ENCODE measurements around the gene SIGLEC12. TPM values are rescaled to one million over a fixed set of nuclear protein-coding genes. Genes with fewer than 3 reads are reported as not detected.

SIGLEC12 gene
- total RNA-seq, 4 donors from 2014 or later: 0.41 to 0.48 TPM; not detected in 2

GRCh38 chr19:51490676-51491075 is 10.9 kb downstream of the SIGLEC12 start:
- no peak overlapping the region for H3K27ac ChIP-seq
- intact Hi-C loops (cut with DNase I; ENCODE audit: low total_unique reads) (no loop called here), in situ Hi-C loops (cut with MboI; ENCODE audit: low pct_ligation_motif_present in 1 of 4, low pct_unique_long_range_greater_than_20kb in 1 of 4, low sequenced_read_pairs in 3 of 4) (loop anchor here in 1 of 4 donors (25.0 kb wide), 1 partner anchor 172 kb away; no protein-coding TSS in a partner anchor)
- WGBS, 2 donors (ENCODE audit: low coverage in 1 of 2): 69% methylated on average over 14 of the region's 14 CpGs; no CpG with 5 or more reads in 1 of the 2 donors
- no peaks in the 10 kb centered on the region for H3K4me1 ChIP-seq
- DNase-seq: no peak
- H3K4me3 ChIP-seq: no peak overlapping the region
- H3K36me3 ChIP-seq: no peaks in the 10 kb centered on the region
- TF ChIP-seq CTCF (IDR thresholded peaks at IDR 0.05): no peak
- no peak for TF ChIP-seq EP300 (IDR thresholded peaks at IDR 0.05; ENCODE audit: low read depth)
- no peak for TF ChIP-seq POLR2AphosphoS5 (IDR thresholded peaks at IDR 0.05)
- TF ChIP-seq POLR2A (IDR thresholded peaks at IDR 0.05): no peak
- no peaks in the 10 kb centered on the region for H3K27me3 ChIP-seq
- H3K9me3 ChIP-seq: no peaks in the 10 kb centered on the region

GRCh38 chr19:51489113-51489512 is 12.5 kb downstream of the SIGLEC12 start:
- TF ChIP-seq POLR2A (IDR thresholded peaks at IDR 0.05): no peak
- no peak for TF ChIP-seq POLR2AphosphoS5 (IDR thresholded peaks at IDR 0.05)
- TF ChIP-seq CTCF (IDR thresholded peaks at IDR 0.05): no peak
- no peaks in the 10 kb centered on the region for H3K36me3 ChIP-seq
- DNase-seq: no peak
- no peaks in the 10 kb centered on the region for H3K27me3 ChIP-seq
- intact Hi-C loops (cut with DNase I; ENCODE audit: low total_unique reads) (no loop called here), in situ Hi-C loops (cut with MboI; ENCODE audit: low pct_ligation_motif_present in 1 of 4, low pct_unique_long_range_greater_than_20kb in 1 of 4, low sequenced_read_pairs in 3 of 4) (loop anchor here in 1 of 4 donors (25.0 kb wide), 1 partner anchor 173 kb away; no protein-coding TSS in a partner anchor)
- no peak overlapping the region for H3K27ac ChIP-seq
- 16 to 50% methylated on average over 2 of the region's 2 CpGs for whole genome bisulfite sequencing, 2 donors (ENCODE audit: low coverage in 1 of 2)
- H3K4me3 ChIP-seq: no peak overlapping the region
- H3K4me1 ChIP-seq: no peaks in the 10 kb centered on the region
- no peaks in the 10 kb centered on the region for H3K9me3 ChIP-seq

GRCh38 chr19:51488491-51488890 is 13.1 kb downstream of the SIGLEC12 start:
- H3K4me3 ChIP-seq: no peak overlapping the region
- no peaks in the 10 kb centered on the region for H3K27me3 ChIP-seq
- TF ChIP-seq EP300 (IDR thresholded peaks at IDR 0.05; ENCODE audit: low read depth) (no peak), CTCF (IDR thresholded peaks at IDR 0.05) (no peak), POLR2AphosphoS5 (IDR thresholded peaks at IDR 0.05) (no peak), POLR2A (IDR thresholded peaks at IDR 0.05) (no peak)
- intact Hi-C loops (cut with DNase I; ENCODE audit: low total_unique reads) (no loop called here), in situ Hi-C loops (cut with MboI; ENCODE audit: low pct_ligation_motif_present in 1 of 4, low pct_unique_long_range_greater_than_20kb in 1 of 4, low sequenced_read_pairs in 3 of 4) (loop anchor here in 1 of 4 donors (25.0 kb wide), 1 partner anchor 174 kb away; no protein-coding TSS in a partner anchor)
- no peaks in the 10 kb centered on the region for H3K9me3 ChIP-seq
- no peak for DNase-seq
- H3K36me3 ChIP-seq: no peaks in the 10 kb centered on the region
- H3K4me1 ChIP-seq: no peaks in the 10 kb centered on the region
- 74 to 80% methylated on average over 1 to 3 of the region's 3 CpGs for WGBS, 2 donors (ENCODE audit: low coverage in 1 of 2)
- no peak overlapping the region for H3K27ac ChIP-seq

- Histone ChIP-seq H3K36me3 (no peaks in the 10 kb centered on the region), H3K27me3 (no peaks in the 10 kb centered on the region), H3K4me3 (no peak overlapping the region), H3K9me3 (no peaks in the 10 kb centered on the region), H3K27ac (no peak overlapping the region), H3K4me1 (no peaks in the 10 kb centered on the region)
- intact Hi-C loops (cut with DNase I; ENCODE audit: low total_unique reads) (no loop called here), in situ Hi-C loops (cut with MboI; ENCODE audit: low pct_ligation_motif_present in 1 of 4, low pct_unique_long_range_greater_than_20kb in 1 of 4, low sequenced_read_pairs in 3 of 4) (loop anchor here in 1 of 4 donors (25.0 kb wide), 1 partner anchor 176 kb away; no protein-coding TSS in a partner anchor)
- no peak for DNase-seq
- WGBS, 2 donors (ENCODE audit: low coverage in 1 of 2): 56 to 77% methylated on average over 2 to 5 of the region's 5 CpGs
- TF ChIP-seq POLR2A (IDR thresholded peaks at IDR 0.05): no peak
- no peak for TF ChIP-seq POLR2AphosphoS5 (IDR thresholded peaks at IDR 0.05)
- TF ChIP-seq EP300 (IDR thresholded peaks at IDR 0.05; ENCODE audit: low read depth): no peak
- no peak for TF ChIP-seq CTCF (IDR thresholded peaks at IDR 0.05)
Measured at GRCh38 chr19:51485960-51486660, 15.5 kb downstream of the SIGLEC12 start.
